GM19043 (cell line): Measurements from ENCODE around the gene MICAL3.
"Not testable (repeated sequence)": the region's sequence is repeated elsewhere in the genome, so short reads cannot be mapped to it uniquely, and the experiment has no call there.

Experiments used
- ATAC-seq: cut with Tn5 transposase; IDR thresholded peaks from one replicate; pipeline ENCODE4 v1.9.1; 2021; ENCODE audit warnings: low read depth; ENCODE audit not compliant: unreplicated experiment

MICAL3 gene

GRCh38 chr22:18059473-18059872 is 35.1 kb upstream of the MICAL3 start:
- no peak for ATAC-seq

DNA sequence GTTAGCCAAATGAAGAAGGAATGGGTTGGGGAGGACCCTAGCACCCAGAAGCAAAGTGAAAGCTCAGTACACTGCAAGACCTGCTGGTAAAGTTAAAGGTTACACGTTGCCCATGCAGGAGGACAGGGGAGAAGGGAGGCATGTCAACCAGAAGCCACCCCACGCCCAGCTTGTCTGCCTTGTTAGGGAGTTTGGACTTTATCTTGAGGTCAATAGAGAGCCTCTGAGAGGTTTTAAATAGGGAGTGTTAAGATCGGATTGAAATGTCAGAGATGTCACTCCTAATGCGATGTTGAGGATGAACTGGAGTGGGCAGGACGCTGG is 34.7 kb upstream of the MICAL3 start:
- no peak for ATAC-seq

- ATAC-seq: no peak
These were observed 34.2 kb upstream of the MICAL3 start for GRCh38 chr22:18058371-18059093.

GRCh38 chr22:18057568-18058209 is 33.3 kb upstream of the MICAL3 start:
- peak; percentile 40 for ATAC-seq

DNA sequence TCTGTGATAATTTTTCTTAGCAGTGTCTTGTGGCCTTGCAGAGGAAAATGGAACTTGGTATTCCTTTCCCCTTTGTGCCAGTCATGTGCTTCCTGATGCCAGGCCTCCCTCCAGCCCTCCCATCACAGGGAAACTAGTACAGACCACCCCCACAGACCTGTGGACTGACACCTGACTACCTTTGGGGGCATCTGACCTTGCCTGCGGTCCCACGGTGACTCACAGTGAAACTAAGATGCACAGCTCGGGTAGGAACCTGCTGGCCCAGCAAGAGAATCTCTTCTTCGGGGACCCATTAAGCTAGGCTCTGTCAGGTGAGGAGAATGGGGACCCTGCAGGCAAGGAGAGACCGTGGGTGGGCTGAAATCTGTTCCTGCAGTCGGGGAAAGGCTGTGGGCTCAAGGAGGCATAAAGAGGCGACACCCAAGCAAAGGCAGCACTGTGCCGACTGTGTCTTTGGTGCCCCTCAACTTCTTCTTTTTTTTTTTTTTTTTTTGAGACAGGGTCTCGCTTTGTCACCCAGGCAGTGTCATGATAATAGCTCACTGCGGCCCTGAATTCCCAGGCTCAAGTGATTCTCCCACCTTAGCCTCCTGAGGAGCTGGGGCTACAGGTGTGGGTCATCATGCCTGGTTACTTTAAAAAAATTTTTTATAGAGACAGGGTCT is 32.6 kb upstream of the MICAL3 start:
- peak; percentile 69 for ATAC-seq

DNA sequence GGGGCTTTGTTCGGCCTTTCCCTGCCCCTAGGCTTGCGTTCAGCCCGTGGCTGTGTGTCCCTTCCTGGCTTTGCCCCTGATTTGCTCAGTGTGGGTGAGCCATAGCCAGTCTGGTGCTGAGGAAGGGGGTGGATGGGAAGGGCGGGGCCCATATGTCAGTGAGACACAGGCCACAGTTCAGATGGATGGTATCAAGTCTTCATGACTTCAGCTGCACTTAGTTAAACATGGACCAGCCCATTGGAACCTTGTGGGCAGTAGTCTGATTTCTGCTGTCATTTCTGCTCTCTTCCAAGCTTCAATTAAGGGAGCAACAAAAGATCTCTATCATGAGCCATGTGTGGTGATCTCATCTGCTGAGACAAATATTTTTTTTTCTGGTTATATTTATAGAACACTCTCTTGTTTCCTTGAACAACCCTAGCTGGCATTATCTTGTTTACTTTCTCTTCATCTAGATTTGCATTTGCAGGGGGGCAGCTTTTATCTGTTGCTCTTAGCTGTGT is 31.9 kb upstream of the MICAL3 start:
- ATAC-seq: no peak

DNA sequence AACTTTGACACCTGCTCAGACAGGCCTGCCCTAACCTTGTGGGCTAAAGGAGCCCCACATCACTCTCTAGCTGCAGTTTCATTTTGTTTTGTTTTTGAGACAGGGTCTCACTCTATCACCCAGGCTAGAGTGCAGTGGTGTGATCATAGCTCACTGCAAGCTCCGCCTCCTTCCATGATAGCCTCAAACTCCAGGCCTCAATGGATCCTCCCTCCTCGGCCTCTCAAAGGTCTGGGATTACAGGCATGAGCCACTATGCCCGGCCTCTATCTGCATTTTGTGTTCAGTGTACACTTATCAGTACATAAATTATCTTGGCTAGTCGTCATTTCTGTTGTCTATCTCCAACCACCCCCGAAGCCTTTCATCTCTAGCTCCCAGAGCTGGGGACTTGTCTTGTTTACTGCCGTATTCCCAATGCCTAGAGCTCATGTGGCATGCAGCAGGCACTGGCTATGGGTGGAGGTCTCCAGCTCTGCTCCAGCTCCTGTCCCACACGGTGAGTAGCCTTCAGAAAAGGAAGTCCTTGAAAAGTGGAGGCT is 31.3 kb upstream of the MICAL3 start:
- no peak for ATAC-seq

DNA sequence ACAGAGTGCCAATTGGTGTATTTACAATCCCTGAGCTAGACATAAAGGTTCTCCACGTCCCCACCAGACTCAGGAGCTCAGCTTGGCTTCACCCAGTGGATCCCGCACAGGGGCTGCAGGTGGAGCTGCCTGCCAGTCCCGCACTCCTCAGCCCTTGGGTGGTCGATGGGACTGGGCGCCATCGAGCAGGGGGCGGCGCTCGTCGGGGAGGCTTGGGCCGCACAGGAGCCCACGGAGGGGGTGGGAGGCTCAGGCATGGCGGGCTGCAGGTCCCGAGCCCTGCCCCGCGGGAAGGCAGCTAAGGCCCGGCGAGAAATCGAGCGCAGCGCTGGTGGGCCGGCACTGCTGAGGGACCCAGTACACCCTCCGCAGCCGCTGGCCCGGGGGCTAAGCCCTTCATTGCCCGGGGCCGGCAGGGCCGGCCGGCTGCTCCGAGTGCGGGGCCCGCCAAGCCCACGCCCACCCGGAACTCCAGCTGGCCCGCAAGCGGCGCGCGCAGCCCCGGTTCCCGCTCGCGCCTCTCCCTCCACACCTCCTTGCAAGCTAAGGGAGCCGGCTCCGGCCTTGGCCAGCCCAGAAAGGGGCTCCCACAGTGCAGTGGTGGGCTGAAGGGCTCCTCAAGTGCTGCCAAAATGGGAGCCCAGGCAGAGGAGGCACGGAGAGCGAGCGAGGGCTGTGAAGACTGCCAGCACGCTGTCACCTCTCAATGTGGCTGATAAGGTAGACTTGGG is 29.0 kb upstream of the MICAL3 start:
- not testable (repeated sequence) for ATAC-seq

DNA sequence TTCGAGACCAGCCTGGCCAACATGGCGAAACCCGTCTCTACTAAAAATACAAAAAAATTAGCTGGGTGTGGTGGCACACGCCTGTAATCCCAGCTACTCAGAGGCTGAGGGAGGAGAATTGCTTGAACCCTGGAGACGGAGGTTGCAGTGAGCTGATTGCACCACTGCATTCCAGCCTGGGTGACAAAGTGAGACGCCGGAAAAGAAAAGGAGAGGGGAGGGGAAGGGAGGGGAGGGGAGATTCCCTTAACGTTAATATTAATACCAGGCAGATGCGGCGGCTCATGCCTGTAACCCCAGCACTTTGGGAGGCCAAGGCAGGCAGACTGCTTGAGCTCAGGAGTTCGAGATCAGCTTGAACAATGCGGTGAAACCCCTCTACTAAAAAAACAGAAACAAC is 26.8 kb upstream of the MICAL3 start:
- ATAC-seq: not testable (repeated sequence)

DNA sequence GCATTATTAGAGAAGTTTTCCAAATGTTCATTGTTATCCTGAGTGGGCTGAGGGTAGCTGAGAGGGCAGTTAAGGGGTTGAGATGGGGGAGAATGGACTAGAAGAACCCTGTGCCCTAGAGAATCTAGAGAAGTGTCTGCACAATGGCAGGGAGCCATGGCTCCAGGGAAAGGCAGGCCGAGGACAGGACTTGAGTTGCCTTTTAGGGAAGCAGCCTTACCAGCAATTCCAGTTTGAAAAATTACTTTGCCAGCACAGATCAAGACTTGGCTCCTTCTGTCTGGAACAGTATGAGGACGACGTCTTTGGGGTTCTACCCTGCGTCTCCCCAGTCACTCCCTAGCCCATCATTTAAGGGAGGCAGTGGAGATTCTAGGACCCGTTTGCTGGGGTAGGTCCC is 25.7 kb upstream of the MICAL3 start:
- ATAC-seq: no peak

DNA sequence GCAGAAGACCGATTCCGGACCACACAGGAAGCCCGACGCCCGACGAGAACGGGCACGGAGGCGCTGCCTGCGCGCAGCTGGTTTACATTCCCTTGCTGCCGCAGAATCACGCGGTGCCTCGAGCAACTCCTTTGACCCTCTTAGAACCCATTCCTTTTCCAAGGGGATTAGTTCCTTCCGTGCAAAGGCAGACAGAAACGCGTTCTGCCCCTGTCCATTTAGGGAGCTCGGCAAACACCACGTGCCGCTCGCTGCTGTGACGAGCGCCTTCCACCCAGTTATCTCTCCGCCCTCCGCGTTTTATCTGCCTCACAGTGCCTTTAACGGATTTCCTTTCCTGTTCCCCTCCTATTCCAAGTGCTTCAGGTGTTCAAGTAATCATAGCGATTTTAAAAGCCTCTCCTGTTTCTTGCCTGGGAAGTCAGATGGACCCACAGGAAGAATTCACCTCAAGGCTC is 24.1 kb upstream of the MICAL3 start:
- no peak for ATAC-seq

GRCh38 chr22:18048041-18048440 is 23.7 kb upstream of the MICAL3 start:
- ATAC-seq: no peak

DNA sequence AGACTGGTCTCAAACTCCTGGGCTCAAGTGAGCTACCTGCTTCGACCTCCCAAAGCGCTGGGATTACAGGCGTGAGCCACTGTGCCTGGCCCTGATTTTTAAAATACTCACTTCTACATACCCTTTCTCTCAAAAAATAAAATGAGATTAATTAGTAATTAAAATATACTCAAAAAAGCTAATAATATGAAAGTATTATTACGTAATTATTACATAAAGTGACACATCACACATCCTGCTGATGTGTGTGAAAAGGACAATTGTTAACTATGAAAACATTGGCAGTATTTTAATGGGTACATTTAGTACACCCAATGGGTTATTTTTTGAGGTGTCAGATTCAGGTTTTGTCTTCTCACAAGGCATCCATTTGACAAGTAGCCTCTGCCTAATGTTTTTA is 21.4 kb upstream of the MICAL3 start:
- no peak for ATAC-seq

GRCh38 chr22:18044548-18045271 is 20.3 kb upstream of the MICAL3 start:
- ATAC-seq: no peak

DNA sequence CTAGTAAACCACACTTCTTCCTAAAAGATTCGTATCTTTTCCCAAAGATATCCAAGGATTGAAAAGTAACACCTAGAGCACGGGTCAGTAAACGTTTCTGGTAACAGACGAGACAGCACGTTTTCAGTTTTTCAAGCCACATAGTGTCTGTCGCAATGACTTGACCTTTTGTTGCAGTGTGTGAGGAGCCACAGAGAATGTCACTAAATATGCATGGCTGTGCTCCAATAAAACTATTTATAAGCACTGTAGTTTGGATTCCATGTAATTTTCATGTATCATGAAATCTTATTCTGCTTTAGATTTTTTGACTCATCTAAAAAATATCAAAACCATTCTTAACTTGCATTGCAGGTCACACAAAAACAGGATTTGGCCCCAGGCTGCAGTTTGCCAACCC is 18.3 kb upstream of the MICAL3 start:
- ATAC-seq: no peak

DNA sequence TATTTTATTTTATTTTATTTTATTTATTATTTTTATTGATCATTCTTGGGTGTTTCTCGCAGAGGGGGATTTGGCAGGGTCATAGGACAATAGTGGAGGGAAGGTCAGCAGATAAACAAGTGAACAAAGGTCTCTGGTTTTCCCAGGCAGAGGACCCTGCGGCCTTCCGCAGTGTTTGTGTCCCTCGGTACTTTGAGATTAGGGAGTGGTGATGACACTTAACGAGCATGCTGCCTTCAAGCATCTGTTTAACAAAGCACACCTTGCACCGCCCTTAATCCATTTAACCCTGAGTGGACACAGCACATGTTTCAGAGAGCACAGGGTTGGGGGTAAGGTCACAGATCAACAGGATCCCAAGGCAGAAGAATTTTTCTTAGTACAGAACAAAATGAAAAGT is 16.5 kb upstream of the MICAL3 start:
- ATAC-seq: not testable (repeated sequence)

GRCh38 chr22:18035751-18036150 is 11.4 kb upstream of the MICAL3 start:
- ATAC-seq: no peak

DNA sequence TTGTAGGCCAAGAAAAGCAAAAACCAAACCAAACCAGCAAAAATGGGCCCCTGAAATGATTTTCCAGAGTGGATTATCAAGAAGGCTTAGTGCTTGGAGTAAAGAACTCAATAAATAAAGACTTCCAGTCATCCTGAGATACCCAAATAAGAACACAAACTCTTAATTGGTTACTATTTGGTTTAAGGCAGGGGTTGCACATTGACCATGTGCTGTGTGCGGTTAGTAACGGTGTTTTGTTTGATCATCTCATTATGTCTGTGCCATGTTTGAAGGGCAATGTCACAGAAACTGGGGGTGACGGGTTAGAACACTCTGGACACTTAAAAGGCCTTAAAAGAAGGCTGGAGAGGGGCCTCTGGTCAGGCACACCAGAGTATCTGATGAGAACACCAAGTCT is 9.7 kb upstream of the MICAL3 start:
- no peak for ATAC-seq

- ATAC-seq: no peak
These were observed 9.0 kb upstream of the MICAL3 start for GRCh38 chr22:18033204-18033998.
